H1 (cell line): ENCODE results near the gene ZNF83. TPM values are rescaled to one million over a fixed set of nuclear protein-coding genes. Genes with fewer than 3 reads are reported as not detected.

Experiments used
- JUND ChIP-seq: IDR thresholded peaks from 2 replicates; pipeline ENCODE4 v1.6.1; 2011; ENCODE audit warnings: mild to moderate bottlenecking, improper control_type of control experiment, low read length
- SP2 ChIP-seq: IDR thresholded peaks from 2 replicates; pipeline ENCODE4 v1.6.1; 2012; ENCODE audit warnings: mild to moderate bottlenecking, low read length, inconsistent platforms
- polyA plus RNA-seq, 7 experiments: library from polyadenylated mRNA; depleted of rRNA in 3 of 7; stranded (reverse) in 5 of 7; unstranded in 2 of 7; fragments of >200 nt in 5 of 7; fragments of 200-250 nt in 2 of 7; gene quantifications; 1 replicate in 5 of 7; 2 replicates in 1 of 7; 4 replicates in 1 of 7; pipeline versions ENCODE4 v1.2.1 to v1.2.3, GENCODE V29; 2011 to 2013; ENCODE audit warnings: missing spikeins in 2 of 7, mixed read lengths in 2 of 7
- total RNA-seq: library from RNA; stranded (reverse); fragmentation: NEBNext Ultra II Directional; extraction: Animal tissue kit (Norgen Biotek cat#: 25700); gene quantifications from 2 replicates; pipeline ENCODE4 v1.2.1, GENCODE V29; 2021

Gene ZNF83
- total and polyA plus RNA-seq, 2 of the 8 experiments (the other 6 are each of a cell fraction or from before 2014, with no cell fraction given): 13.2 to 19.4 TPM

- no peak for TF ChIP-seq JUND
- no peak for TF ChIP-seq SP2
Measured at GRCh38 chr19:52660981-52661380, 22.8 kb upstream of the ZNF83 start (continued).
